Hematopoietic multipotent progenitor cell treated with erythropoietin and hydrocortisone succinate and interleukin-3 and kit ligand, for 8 days (in vitro differentiated cells): ENCODE results near the gene MMP3.

Experiments
- DNase-seq: peaks from one replicate; pipeline ENCODE4 v3.0.0-alpha.2; 2015

Gene MMP3

GRCh38 chr11:102788334-102788995 lies 54.9 kb downstream of the MMP3 start:
- no peak for DNase-seq
